T follicular helper cell (primary cell): Measurements from ENCODE around the gene RNF138.
"Not testable (repeated sequence)": the region's sequence is repeated elsewhere in the genome, so short reads cannot be mapped to it uniquely, and the experiment has no call there.

Experiments used
- DNase-seq: peaks from one replicate; pipeline ENCODE4 v3.0.0-alpha.2; 2020; ENCODE audit warnings: low read depth

Gene RNF138

DNA sequence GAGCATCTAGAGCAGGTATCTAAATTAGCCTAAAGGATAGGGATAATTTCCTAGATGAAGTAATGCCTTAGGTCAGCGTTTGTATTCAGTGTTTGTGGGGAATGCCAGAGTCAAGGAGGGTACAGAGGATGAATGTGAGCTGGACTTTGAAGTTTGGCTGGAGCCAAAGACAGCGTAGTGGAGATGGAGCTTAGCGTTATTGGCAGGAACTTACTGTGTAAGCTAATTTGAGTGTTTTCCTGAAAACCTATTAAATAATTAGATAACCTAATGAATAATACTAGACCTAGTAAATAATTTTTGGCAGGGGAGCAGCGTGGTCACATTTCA, 4.2 kb downstream of the RNF138 start:
- DNase-seq = no peak

DNA sequence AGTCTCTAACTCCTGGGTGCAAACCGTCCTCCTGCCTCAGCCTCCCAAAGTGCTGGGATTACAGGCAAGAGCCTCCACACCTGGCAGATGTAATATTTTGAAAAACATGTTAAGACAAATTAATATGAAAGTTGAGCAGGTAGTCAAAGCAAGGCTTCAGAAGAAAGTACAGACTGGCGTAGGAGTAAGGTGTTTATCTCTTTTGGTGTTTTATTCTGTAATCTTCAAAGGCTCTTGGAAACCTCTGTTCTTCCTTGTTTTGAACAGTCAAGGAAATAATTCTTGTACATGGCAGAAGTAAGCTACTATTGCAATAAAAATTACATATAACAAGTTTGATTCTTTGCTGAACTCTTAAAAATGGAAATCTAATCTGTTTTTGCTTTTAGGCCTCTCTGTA, 5.3 kb downstream of the RNF138 start:
- no peak for DNase-seq

DNA sequence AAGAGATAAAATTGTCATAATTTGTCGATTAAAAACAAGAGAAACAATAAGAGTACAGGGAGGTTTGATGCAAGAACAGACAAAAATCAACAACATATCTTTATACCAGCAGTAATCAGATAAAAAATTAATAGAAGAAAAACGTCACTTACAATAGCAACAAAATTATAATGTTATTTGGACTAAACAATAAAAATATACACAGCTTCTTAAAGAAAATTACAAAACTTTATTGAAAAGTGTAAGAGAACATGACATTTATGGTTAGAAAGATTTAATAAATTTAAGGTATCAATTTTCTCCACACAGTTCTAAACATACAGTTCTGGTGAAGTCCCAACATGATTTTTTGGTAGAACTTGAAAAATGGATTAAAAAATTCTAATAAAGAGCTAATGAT, 12.8 kb downstream of the RNF138 start:
- DNase-seq = no peak

DNA sequence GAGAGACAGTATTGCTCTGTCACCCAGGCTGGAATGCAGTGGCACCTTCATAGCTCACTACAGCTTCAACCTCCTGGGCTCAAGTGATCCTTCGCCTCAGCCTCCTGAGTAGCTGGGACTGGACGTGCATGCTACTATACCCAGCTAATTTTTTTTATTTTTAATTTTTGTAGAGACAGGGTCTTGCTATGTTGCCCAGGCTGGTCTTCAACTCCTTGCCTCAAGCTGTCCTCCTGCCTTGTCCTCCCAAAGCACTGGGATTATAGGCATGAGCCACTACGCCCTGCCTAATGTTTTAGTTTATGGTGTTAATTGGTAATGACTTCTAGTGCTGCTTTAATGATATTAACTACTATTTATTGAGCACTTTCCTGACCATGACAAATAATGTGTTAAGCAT, 18.3 kb downstream of the RNF138 start:
- no peak for DNase-seq

DNA sequence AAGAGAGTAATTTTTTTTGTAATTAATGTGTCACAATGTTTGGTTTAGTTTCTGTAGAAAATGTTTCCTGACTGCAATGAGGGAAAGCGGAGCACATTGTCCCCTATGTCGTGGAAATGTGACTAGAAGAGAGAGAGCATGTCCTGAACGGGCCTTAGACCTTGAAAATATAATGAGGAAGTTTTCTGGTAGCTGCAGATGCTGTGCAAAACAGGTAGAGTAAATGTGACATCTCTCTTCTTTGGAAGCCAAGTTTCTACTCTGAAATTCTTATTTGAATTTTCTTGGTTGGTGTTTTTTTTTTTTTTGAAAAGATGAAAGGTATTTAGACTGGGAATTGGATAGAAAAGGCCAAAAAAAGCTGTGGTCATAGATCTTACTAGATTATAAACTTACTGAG, 20.0 kb downstream of the RNF138 start:
- no peak for DNase-seq

DNA sequence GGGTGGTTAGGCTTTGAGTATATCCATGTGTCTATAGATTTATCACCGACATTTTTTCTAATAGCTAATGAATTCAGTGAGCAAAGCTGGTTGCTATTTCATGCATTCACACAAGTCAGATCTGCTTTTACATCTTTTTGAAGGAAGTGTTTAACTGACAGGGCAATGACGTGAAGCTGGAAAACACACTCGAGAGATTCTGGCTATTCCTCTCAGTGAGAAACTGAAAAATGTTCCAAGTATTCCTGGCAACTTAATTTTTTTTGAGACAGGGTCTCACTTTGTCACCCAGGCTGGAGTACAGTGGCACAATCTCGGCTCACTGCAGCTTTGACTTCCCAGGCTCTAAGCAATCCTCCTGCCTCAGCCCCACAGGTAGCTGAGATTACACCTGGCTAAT, 21.2 kb downstream of the RNF138 start:
- no peak for DNase-seq

DNA sequence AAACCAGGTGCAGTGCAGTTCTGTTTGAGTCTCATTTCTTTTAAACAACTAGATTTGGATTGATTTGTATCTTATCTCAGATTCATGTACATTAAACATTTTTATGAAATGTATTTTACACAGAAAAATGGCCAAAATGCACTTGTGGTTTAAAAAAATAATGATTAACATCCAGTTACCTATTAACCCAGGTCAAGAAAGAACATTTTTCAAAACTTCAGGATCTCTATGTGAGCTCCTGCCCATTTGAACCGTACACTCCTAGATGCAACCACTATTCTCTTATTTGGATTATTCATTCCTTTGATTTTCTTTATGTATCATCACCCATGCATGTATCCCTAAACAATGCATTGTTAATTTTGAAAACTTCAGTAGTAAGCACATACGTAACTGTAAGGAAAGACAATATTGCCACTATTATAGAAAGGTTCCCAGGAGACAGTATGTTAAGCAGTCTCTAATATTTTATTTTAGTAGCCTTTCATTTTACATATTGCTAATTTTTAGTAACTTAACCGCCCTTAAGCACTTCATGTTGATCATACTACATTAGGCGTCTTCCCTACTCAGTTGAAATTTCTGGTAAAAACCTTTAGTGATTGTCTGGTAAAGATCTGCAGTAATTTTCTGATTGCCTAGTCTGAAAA, 22.7 kb downstream of the RNF138 start:
- DNase-seq = no peak

DNA sequence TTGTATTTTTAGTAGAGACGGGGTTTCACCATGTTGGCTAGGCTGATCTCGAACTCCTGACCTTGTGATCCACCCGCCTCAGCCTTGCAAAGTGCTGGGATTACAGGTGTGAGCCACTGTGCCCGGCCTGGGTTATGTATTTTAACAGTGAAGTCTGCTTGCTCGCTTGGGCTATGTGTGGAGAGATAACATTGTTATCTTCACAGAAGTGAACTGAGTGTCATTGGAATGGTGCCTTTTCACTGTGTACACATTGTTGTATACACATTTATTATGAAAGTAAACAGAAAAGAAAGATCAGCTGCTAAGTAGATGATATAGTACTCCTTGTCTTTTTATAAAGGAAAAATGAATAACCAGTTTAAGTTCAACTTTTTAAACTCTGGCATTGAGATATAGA, 30.4 kb downstream of the RNF138 start:
- no peak for DNase-seq

DNA sequence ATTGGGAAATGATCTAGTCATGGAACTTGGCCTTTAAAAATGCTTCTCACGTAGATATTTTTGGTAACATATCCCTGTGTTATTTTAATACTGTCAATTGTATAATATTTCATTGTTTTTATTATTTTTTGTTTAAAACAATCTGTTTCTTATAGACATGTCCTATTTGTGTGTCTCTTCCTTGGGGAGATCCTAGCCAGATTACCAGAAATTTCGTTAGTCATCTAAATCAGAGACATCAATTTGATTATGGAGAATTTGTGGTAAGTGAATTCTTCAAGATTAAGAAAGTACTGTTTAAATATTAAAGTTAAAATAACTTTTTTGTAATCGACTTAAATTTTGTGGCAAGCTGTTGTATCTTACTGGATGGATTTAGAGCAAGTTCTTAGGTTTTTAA, 34.9 kb downstream of the RNF138 start:
- no peak for DNase-seq

DNA sequence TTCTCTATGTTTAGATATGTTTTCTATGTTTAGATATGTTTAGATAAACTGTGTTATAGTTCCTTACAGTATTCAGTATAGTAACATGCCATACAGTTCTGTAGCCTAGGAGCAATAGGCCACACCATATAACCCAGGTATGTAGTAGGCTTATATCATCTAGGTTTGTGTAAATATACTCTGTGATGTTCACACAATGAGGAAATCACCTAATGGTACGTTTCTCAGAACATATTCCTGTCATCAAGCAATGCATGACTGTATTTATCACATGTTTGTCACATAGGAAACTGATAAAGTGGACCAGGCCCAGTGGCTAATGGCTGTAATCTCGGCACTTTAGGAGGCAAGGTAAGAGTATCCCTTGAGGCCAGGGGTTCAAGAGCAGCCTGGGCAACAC, 44.0 kb downstream of the RNF138 start:
- no peak for DNase-seq

DNA sequence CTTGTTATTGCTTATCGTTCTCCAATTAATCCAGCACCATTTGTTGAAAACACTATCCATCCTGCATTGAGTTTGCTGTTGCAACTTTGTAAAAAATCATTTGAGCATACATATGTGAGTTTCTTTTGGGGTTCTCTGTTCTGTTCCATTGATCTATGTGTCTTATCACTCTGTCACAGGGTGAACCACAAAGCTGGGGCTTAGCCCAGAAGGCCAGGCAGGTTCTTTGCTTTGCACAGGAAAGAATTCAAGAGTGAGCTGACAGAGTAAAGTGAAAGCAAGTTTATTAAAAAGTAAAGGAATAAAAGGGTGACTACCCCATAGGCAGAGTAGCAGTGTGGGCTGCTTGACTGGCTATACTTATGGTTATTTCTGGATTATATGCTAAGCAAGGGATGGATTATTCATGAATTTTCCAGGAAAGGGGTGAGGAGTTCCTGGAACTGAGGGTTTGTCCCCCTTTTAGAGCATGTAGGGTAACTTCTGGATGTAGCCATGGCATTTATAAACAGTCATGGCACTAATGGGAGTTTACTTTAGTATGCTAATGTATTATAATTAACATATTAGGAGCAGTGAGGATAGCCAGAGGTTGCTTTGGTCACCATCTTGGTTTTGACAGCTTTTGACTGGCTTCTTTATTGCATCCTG, 46.8 kb downstream of the RNF138 start:
- DNase-seq = no peak

DNA sequence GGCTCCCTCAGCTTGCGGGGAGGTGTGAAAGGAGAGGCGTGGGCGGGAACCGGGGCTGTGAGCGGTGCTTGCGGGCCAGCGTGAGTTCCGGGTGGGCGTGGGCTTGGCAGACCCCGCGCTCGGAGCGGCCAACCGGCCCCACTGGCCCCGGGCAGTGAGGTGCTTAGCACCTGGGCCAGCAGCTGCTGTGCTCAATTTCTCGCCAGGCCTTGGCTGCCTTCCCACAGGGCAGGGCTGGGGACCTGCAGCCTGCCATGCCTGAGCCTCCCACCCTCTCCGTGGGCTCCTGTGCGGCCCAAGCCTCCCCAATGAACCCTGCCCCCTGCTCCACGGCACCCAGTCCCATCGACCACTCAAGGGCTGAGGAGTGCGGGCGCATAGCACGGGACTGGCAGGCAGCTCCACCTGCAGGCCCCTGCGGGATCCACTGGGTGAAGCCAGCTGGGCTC, 48.2 kb downstream of the RNF138 start:
- DNase-seq = no peak

DNA sequence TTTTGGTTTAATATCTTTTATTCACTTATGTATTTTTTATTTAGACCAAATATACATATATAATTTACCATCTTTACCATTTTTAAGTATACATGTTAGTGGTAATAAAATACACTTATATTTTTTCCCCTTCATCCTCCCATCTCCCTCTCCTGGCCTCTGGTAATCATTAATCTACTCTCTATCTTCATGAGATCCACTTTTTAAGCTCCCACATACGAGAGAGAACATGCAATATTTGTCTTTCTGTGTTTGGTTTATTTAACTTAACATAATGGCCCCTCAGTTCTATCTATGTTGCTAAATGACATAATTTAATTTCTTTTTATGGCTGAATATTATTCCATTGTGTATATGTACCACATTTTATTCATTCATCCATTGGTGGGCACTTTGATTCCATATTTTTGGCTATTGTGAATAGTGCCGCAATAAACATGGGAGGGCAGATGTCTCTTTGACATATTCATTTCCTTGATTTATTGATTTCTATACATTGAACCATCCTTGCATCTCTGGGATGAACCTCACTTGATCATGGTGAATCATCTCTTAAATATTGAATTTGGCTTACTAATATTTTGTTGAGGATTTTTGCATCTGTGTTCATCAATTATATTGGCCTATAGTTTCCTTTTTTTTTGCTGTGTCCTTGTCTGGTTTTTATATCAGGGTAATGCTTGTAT, 56.7 kb downstream of the RNF138 start:
- no peak for DNase-seq

DNA sequence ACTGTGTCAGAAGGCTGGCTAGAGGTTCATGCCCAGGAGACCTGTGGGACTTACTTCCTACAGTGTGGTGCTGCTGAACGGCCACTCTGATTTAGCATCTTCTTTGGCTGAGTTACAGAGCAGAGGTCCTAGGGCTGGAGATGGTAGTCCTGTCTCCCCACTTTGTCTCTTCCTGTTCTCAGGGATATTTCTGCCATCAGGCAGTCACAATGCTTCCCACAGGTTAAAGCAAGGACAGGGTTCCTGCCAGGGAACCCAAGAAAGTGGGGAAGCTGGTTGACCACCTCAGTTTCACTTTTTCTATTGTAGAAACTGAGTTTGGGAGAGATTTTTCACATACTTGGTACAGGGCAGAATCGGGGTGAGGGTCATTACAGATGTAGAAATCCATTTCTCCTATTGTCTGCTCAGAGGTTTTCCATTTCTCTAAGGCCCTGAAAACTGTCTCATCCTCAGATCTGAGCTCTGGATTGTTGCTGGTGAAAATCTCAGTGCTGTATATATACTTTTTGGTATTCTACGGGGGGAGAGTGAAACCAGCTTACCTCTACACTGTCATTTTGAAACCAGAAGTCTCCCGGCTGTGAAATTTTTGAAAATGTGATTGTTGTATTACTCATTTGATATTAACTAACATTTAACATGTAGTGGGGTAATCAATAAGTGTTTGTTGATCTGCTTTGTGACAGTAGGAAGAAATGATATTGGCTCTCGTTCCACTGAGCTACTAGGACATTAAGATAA, 61.2 kb downstream of the RNF138 start:
- no peak for DNase-seq

DNA sequence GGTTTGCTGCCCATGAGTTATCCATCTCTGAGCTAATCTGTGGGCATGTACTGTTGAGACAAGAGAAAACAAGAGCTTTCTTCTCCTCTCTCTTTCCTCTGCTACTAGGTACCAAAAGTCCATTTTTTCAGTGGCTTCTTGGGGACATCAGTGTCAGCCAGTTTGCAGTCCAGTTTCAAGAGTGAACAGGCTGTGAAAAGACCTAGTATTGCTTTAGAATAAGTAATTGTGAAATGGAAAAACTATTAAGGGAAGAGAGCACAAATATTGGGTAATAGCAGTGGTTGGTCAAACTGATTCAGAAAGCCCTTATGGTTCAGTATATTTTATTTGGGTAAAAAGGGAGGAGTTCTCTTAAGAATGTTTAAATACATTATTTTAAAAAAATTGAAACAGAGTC, 65.2 kb downstream of the RNF138 start:
- DNase-seq = no peak

DNA sequence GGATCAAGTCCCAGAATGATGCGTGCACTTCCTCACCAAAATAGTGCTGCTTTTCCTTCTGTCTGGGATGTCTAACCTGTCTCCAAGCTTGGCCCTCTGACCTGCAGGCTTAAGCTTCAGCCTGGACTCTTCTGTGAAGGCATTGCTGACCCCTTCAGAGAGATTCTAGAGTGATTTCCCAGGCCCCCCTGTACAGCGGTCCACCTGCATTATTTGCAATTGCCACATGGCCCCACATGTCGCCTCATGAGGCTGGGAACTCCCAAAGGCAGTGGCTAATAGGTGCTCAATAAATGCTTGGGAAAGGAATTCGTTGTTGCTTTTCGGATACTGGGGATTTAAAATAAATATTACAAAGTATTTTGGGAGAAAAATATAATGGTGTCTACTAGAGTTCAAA, 65.9 kb downstream of the RNF138 start:
- no peak for DNase-seq

DNA sequence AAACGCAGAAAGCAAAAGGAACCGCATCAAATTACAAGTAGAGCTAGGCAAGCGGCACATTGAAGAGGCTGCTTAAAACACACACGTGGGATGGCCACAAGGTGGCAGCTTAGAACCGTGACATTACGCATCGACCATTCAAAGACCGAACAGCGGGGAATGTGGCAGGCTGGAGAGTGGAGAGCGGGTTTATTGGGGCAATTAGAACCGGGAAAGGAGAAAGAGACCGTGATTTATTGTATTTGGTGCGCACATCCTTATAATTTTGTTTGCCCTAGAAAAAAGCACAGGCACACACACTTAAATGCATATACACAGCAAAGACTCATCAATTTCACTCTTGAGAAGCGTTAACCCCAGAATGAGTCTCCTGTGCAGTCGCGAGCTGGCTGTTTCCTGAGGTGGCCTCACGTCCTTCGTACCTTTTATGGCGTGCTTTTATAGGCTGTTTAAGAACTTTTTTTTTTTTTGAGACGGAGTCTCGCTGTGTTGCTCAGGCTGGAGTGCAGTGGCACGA, 66.5 kb downstream of the RNF138 start:
- peak; percentile 52 for DNase-seq

DNA sequence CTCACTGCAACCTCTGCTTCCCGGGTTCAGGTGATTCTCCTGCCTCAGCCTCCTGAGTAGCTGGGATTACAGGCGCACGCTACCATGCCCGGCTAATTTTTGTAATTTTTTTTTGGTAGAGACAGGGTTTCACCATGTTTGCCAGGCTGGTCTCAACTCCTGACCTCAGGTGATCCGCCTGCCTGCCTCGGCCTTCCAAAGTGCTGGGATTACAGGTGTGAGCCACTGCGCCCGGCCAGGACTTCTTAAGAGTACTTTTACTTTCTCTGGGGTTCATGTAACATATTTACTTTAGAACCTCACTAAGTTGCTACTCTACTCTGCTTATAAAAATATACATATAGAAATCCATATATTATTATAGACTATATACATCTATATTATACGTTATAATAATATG, 67.0 kb downstream of the RNF138 start:
- DNase-seq = not testable (repeated sequence)

DNA sequence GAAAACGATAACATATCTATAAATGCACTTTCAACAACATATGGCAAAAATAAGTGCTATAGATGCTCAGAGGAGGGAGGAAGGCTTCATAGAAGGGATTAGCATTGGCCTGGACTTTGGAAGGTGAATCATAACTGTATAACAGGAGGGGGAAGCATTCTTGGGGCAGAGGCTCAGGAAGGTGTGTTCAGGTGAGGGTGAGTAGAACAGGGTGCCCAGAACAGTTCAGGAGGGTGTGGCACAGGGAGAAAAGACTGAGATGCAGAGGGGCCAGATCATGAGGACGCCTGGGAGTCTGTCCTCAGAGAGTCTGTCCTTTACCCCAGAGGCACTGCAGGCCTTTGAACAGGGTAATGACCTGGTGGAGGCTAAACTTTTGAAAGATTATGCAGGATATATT, 68.9 kb downstream of the RNF138 start:
- DNase-seq = no peak

DNA sequence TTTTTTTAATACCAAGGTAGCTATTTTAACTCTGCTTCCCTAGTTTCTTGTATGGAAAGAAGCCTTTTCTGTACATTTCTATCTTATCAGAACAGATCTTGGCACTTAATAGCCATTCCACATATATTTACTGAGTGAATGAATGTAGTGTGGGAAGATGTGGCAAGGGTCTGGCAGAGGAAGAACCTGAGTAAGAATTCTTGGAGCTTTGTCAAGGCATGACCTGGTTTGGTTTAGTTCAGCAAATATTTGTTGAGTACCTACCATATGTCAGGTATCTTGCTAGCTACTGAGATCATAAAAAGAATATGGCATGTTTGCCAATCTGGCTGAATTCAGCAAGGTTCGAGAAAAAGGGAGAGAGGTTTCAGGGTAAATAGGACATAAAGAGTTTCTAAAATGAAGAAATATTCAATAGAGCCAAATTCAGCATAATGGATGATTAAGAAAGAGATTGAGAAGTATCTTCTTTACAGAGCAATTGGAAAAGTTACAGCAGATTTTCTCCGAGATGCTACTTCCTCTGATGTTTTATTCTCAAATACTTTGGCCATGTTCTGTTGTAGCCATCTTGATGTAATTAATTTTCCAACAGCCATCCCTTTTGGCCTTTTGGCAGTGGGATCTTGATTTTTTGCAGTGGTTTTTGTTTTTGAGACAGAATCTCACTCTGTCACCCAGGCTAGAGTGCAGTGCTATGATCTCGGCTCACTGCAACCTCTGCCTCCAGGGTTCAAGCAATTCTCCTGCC, 76.5 kb downstream of the RNF138 start:
- no peak for DNase-seq

DNA sequence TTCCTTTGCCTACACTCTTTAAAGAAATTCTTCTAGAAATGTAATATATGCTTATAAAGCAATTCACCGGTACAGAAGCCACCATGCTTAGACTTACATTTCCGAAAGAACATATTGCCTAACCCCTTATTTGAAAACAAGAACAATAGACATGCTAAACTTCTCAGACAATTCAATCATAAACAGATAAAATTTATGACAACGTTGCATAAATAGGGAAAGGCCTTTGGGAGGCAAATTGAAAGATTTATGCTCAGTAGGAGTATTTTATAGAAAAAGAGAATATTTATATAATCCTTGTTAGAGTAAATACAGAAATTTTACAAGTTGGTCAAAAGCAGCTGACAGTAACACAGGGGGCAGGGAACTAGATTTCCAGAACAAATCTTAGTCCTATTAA, 82.0 kb downstream of the RNF138 start:
- no peak for DNase-seq

DNA sequence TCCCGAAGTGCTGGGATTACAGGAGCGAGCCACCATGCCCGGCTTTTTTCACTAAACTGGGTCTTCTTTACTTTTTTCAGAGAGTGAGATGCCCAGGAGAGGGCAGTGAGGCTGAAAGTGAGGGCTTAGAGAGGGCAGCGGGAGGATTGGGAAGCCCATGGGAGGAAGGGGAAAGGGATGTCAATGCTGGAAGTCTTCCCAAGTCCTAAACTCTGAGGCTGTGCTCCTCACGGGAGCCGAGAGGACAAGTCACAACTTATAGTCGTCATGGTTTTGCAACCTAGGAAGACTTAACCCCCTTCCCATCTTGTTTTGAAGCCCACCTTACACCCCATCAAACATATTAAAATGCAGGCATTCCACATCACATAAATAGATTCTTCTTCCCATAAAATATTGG, 83.0 kb downstream of the RNF138 start:
- no peak for DNase-seq
